Peyer's patch (tissue), 4 donors: ENCODE data around the gene EVL. TPM values are rescaled to one million over a fixed set of nuclear protein-coding genes. Genes with fewer than 3 reads are reported as not detected.

Experiments used
- DNase-seq, 3 donors: peaks; one replicate each; pipeline ENCODE4 v3.0.0-alpha.2; 2017 to 2019
- H3K27ac ChIP-seq, 4 donors: fragments of 200-600 bp; sonication (generic); one replicate each; pipeline ENCODE4 v1.5.1; 2016 to 2019
- H3K27me3 ChIP-seq, 2 donors: fragments of 200-600 bp; sonication (generic); one replicate each; pipeline ENCODE4 v1.5.1; 2019
- H3K36me3 ChIP-seq, 3 donors: fragments of 200-600 bp; sonication (generic); one replicate each; pipeline ENCODE4 v1.5.1; 2016 to 2019
- H3K4me1 ChIP-seq, 4 donors: fragments of 200-600 bp; sonication (generic); one replicate each; pipeline ENCODE4 v1.5.1; 2016 to 2019
- H3K4me3 ChIP-seq, 4 donors: fragments of 200-600 bp; sonication (generic); 1 replicate in 3 of 4; 2 replicates in 1 of 4; pipeline ENCODE4 v1.5.1; 2016 to 2019; ENCODE audit warnings: mild to moderate bottlenecking in 1 of 4
- H3K9me3 ChIP-seq, 4 donors: fragments of 200-600 bp; sonication (generic); one replicate each; pipeline ENCODE4 v1.5.1; 2016 to 2019; ENCODE audit warnings: mild to moderate bottlenecking in 1 of 4
- CTCF ChIP-seq, 6 experiments: fragments of 450-650 bp in 4 of 6; fragments of 200-600 bp in 2 of 6; sonication (generic) in 1 of 6; IDR thresholded peaks; one replicate each; pipeline ENCODE4 v1.5.1; 2017 to 2019; ENCODE audit warnings: antibody characterized with exemption in 6 of 6, mild to moderate bottlenecking in 3 of 6, moderate library complexity in 1 of 6
- POLR2A ChIP-seq, 2 donors: fragments of 450-650 bp; IDR thresholded peaks; one replicate each; pipeline ENCODE4 v1.5.1; 2017; ENCODE audit warnings: antibody characterized with exemption in 2 of 2, mild to moderate bottlenecking in 2 of 2, moderate library complexity in 2 of 2
- total RNA-seq, 4 donors: library from RNA; depleted of rRNA; stranded (reverse); fragments of >200 nt; gene quantifications; one replicate each; pipeline ENCODE4 v1.1.0, GENCODE V29; 2016

EVL gene
- total RNA-seq, 4 donors from 2014 or later: 44.9 to 409 (median 110) TPM

GRCh38 chr14:100149851-100150611, 84.8 kb downstream of the EVL start:
- peak in 1 of 3 donors; percentile 77 for DNase-seq
- peaks cover 0 to 14% (median 0%) of the 10 kb centered on the region in 3 donors for H3K36me3 ChIP-seq
- H3K4me1 ChIP-seq: peaks cover 13 to 69% (median 26%) of the 10 kb centered on the region in 4 donors
- no peak for TF ChIP-seq CTCF (IDR thresholded peaks at IDR 0.05)
- no peak for TF ChIP-seq POLR2A (IDR thresholded peaks at IDR 0.05)
- peak overlapping the region in 3 of 4 donors; percentile 49 to 75 (median 68) for H3K27ac ChIP-seq
- peaks cover 0 to 6% (median 3%) of the 10 kb centered on the region in 4 donors for H3K9me3 ChIP-seq
- H3K27me3 ChIP-seq: no peaks in the 10 kb centered on the region
- H3K4me3 ChIP-seq: no peak overlapping the region

GRCh38 chr14:100150932-100151587, 85.8 kb downstream of the EVL start:
- Histone ChIP-seq H3K4me3 (no peak overlapping the region), H3K4me1 (peaks cover 13 to 71% (median 19%) of the 10 kb centered on the region in 4 donors), H3K27ac (peak overlapping the region in 3 of 4 donors; percentile 49 to 75 (median 68)), H3K9me3 (peaks cover 0 to 8% (median 3%) of the 10 kb centered on the region in 4 donors), H3K27me3 (no peaks in the 10 kb centered on the region), H3K36me3 (peaks cover 0 to 14% (median 0%) of the 10 kb centered on the region in 3 donors)
- no peak for DNase-seq
- TF ChIP-seq CTCF (IDR thresholded peaks at IDR 0.05) (no peak), POLR2A (IDR thresholded peaks at IDR 0.05) (no peak)

- Histone ChIP-seq H3K9me3 (peaks cover 0 to 8% (median 3%) of the 10 kb centered on the region in 4 donors), H3K4me3 (no peak overlapping the region), H3K27me3 (no peaks in the 10 kb centered on the region), H3K27ac (no peak overlapping the region), H3K36me3 (peaks cover 0 to 14% (median 0%) of the 10 kb centered on the region in 3 donors), H3K4me1 (peaks cover 5 to 71% (median 14%) of the 10 kb centered on the region in 4 donors)
- TF ChIP-seq CTCF (IDR thresholded peaks at IDR 0.05) (no peak), POLR2A (IDR thresholded peaks at IDR 0.05) (no peak)
- DNase-seq: no peak
These were observed 86.9 kb downstream of the EVL start for GRCh38 chr14:100152091-100152490.

- Histone ChIP-seq H3K36me3 (peaks cover 0 to 13% (median 0%) of the 10 kb centered on the region in 3 donors), H3K27me3 (no peaks in the 10 kb centered on the region), H3K9me3 (peaks cover 0 to 8% (median 3%) of the 10 kb centered on the region in 4 donors), H3K4me1 (peaks cover 0 to 64% (median 6%) of the 10 kb centered on the region in 4 donors), H3K27ac (no peak overlapping the region), H3K4me3 (no peak overlapping the region)
- DNase-seq: peak in 1 of 3 donors; percentile 45
- TF ChIP-seq CTCF (IDR thresholded peaks at IDR 0.05) (no peak), POLR2A (IDR thresholded peaks at IDR 0.05) (no peak)
These were observed 88.3 kb downstream of the EVL start for GRCh38 chr14:100153560-100153959.

GRCh38 chr14:100155049-100155621, 89.9 kb downstream of the EVL start:
- peaks cover 0 to 4% (median 0%) of the 10 kb centered on the region in 3 donors for H3K36me3 ChIP-seq
- peak overlapping the region in 2 of 4 donors; percentile 19 to 33 for H3K4me3 ChIP-seq
- H3K27me3 ChIP-seq: no peaks in the 10 kb centered on the region
- TF ChIP-seq CTCF (IDR thresholded peaks at IDR 0.05) (peak in 5 of 6 experiments; percentile 16 to 86 (median 78)), POLR2A (IDR thresholded peaks at IDR 0.05) (no peak)
- DNase-seq: peak in 2 of 3 donors; percentile 76 to 81
- H3K9me3 ChIP-seq: peaks cover 0 to 8% (median 3%) of the 10 kb centered on the region in 4 donors
- peak overlapping the region in 3 of 4 donors; percentile 78 to 89 (median 89) for H3K27ac ChIP-seq
- peaks cover 0 to 63% (median 9%) of the 10 kb centered on the region in 4 donors for H3K4me1 ChIP-seq
